Activated CD8-positive, alpha-beta memory T cell treated with anti-CD3 and anti-CD28 coated beads, Interleukin-2, amount 50 U/mL, for 24 hours (primary cell): Measurements from ENCODE around the gene DMD.

Source experiments
- DNase-seq: peaks from one replicate; pipeline ENCODE4 v3.0.0-alpha.2; 2020; ENCODE audit errors: extremely low read depth

Gene DMD

DNA sequence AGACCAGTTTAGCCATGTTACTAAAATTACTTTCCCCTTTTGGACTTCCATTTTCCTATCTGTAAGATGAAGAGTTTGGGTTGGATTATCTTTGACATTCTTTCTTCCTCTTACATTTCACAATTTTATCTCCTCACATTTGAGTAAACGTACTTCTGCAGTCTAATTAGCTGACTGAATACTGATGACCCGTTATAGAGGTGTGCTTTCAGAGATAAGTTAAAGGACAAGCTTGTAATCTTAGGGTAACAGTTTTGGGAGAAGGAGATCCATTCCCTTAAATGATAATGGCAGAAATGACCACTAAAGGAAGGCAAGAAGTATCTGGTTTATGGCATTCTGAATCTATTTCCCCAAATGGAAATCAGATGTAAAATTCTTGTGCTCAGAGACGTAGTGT, 1916.9 kb downstream of the DMD start:
- DNase-seq: no peak

DNA sequence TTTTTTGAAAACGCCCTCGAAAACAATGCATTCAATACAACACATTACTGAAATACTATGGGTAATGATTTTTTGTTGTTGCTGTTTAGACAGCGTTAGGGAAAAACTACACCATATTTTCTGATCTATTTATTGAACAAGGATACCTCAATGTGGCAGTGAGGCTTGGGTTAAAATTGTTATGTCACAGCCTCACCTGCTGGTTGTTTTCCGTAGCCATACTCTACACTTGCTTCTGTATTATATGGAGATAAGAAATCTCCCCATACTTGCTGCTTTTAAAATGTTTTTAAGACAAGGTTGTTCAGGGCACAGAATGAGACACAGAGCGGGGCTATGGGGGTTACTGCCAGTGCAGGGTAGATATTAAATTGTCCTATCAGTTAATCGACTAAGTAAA, 1917.9 kb downstream of the DMD start:
- no peak for DNase-seq

DNA sequence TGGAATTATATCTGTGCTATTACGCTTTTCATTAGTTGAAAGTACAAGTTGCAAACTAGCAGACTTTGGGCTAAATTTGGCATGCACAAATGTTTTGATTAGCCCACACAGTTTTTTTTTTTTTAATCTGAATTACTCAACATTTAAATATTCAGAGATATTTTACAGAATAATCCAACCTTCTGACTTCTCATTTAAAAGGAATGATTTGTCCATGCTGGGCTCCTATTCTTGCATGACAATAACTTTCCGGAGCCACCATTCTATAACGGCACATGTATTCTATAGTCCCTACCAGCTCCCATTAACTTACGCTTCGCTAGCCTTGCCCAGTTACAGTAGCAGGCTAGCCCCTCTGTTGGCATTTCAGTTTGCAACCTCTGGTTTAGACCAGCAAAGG, 1920.2 kb downstream of the DMD start:
- DNase-seq: no peak

DNA sequence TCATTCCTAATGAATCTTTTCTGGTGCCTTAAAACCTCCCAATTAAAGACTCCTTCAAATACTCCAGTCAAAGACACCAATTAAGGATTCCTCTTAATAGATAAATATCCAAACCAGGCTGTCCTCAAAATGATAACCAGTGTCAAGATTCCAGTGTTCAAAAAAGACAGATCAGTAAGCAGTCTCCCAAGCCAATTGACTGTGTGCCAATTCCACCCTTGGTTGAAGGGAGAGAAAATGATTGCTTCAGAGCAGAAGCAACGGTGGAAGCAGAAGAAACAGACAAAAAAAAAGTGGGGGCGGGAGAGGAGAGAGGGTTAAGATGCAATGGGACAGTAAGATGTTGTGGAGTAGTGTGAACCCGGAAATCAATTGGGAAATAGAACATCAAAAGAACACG, 1923.5 kb downstream of the DMD start:
- no peak for DNase-seq

DNA sequence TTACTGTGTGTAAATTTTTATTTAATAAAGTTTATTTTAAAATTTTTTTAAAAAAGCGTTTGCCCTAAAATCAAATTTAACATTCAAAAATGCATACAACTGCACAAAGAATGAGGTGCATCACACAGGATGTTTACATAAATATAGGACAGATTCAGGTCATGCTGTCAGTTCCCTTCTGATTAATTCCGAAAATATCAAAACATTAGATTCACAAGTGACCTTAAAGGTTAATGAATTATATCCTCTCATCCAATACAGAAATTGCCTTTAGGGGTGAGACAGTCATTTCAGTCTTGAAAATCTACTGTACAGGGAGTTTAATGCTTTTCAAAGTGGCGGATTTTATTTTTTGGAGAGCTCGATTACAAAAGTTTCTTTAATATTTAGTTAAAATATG, 1930.8 kb downstream of the DMD start:
- no peak for DNase-seq

DNA sequence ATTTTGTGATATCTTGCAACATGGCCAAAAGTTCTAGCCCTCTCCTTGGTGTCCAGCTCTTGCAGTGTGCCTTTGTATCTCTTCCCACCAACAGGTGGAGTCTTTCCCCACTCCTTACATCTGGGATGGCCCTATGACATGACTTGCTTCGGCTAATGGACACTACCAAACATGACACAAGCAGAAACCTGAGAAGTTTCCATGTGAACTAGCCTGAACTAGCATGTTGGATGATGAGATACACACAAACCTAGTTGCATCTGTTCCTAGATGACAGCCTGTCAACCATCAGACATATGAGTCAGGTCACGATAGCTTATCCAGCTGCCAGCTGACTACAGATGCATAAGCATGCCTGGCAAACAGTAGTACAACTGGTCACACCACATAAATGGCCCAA, 1932.0 kb downstream of the DMD start:
- DNase-seq: no peak

DNA sequence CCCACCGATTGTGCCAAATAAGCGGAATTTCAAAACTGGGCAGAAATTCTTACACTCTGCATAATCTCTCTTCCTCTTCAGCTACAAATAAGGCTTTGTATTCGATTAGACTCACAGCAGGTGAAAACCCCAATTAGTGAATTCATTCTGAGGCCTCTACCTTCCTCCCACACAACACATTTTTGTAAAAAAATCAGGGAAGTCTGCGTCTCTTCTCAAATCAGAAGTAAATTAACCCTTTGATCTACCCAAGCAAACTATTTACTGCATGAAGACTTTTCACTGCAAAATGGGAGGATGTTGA, 1938.9 kb downstream of the DMD start:
- DNase-seq: no peak

DNA sequence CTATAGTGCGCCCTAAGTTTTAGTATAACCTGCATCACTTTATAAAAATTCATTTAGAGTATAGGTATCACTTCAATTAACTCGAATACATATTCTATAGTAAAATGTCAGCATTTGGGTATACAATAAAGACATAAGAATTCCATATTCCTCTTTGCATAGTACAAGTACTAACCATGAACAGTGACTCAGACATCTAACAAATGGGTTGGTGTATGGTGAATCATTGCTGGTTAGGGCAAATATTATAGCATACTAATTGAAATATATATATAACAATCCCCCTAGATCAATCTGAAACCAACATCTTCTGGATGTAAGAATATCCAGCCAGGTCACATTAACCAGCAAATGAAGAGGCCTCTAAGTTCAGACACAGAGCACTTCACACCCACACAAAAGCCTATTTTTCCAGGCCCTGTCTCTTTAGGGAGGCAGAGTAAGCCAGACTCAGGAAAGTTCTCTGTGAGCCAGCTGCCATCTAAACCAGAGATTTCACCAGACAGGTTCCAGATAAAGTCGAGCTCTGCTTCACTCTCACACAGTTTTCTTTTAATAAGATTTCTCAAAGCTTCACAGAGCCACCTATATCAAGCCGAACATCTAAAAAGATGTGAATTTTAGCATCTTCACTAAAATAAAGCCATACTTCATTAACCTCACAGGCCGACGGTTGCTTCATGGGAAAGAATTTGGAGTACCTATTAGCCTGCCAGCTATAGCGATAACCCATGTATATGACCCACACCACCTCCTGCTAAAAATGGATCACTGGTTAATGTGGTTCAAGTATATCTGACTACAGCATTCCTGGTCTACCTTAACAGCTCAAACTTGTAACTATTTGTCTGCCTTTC, 1939.5 kb downstream of the DMD start:
- no peak for DNase-seq

DNA sequence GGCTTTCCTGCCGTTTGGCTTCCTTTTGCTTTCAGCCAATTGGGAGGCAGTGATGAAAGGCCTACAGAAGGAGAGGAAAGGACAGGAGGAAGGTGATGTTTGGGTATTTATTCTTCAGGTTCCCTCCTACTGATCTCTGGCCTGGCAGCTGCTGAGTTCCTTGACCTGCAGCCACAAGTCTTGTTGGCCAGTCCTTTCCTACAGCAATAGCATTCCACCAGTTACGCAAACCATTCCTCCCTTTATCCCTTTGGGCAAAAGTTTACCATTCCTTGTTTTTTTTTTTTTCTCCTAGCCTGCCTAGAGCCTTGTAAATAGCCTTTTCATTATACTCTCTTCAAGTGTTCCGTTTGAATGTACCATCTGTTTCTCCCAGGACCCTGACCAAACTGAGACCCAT, 1941.4 kb downstream of the DMD start:
- no peak for DNase-seq

DNA sequence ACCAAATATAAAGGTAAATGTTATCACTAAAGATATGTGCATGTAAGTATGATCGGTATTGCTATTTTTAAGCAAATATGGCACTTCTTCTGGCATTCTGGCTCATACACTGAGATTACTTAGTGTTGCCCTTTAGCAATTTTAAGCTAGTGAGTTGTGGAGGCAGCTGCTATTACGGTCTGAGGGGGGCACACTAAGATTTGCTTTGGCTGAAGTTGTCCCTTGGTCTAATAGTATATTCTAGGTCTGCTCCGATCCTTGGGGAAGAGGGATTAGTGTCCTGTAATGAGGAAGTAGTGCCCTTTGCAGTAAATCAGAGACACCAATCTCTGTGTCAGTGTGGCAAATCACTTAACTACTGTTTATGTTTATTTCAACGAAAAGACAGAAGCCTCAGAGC, 1943.0 kb downstream of the DMD start:
- no peak for DNase-seq

DNA sequence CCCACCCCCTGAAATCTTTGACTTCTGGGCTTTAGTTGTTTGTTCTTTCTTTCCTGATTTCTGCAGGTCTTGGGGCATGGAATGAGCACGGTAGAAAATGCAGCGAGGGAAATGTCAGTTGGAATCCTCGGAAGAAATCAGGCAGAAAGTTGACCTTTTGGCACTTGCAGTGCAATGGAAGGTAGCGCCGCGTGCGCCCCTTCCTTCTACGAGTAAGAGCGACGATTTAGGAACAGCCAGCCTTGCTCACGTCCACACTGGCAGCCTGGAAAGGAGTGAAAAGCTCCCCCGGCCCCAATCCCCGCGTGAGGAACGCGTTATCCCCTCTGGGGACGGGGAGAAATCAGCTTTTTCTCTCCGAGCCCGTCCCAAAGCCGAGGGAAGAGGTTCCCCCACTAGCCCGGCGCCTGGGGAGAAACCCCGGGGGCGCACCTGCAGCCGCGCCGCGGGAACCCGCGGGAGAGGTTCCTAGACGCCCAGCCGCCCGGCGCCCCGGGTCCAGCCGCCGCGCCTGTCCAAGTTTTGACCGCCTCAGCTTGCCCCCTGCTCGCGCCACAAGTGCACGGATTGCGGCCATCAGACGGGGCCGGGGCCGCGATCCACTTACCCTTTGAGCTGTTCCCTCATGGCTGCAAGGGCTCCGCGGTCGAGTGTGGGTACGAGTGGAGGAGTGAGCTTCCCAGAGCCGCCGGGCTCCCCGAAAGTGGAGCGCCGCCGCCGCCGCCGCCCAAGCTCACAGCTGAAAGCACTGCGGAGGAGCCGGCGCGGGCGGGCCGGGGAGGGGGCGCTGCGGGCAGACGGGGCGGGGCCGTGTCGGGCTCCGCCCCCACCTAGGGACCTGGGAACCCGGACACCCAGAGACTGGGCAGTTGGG, 1944.9 kb downstream of the DMD start:
- DNase-seq: no peak

DNA sequence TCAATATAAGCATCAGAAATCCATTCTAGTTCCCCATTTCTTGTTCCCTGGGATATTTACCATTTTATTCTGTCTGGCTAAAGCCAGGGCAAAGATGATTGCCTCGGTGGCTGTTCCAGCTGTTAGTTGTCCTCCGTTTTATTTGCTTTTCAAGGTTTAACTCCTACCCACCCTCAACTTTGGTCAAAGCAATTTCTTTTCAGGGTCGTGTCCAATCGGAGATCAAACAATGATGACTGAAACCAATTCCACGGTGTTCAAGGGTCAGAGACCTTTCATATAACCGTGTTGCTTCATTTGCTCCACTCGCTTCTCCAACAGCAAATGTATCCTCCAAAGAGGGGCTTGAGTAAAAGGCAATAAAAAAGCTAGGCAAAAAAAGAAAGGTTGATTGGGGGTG, 1946.0 kb downstream of the DMD start:
- DNase-seq: no peak

DNA sequence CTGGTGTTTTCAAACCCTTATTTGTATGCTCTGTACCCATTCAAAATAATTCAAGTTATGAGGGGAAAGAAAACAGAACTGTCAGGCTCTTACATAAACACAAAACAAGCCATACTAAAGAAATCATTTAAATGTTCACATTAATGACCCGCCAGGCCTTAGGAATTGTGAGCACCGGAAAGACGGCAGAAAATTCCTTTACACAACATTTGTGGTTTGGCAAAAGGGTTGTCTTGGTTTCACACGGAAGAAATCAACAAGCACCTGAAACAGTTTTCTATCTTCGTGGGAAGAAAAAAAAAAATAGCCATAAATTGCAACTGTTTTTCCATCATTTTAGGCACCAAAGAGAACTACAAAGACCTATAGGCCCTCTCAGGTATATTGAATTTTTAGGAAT, 1951.0 kb downstream of the DMD start:
- DNase-seq: no peak

DNA sequence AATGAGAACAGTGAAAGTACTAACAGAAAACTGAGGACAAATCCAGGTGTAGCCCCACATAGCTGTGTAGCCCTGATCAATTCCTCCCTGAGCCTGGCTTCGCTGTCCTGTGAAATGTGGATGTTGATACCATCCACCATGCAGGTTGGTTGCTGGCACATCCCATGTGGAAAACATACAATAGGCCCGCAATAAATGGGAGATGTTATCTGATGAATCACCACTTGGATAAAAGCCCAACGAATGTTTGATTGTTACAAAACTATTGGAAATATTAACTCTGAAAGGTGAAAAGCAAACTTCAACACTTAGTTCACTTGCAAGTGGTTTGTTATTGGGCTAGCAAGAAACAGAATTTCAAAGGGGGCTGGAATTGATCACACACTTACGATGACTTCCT, 1953.2 kb downstream of the DMD start:
- no peak for DNase-seq

DNA sequence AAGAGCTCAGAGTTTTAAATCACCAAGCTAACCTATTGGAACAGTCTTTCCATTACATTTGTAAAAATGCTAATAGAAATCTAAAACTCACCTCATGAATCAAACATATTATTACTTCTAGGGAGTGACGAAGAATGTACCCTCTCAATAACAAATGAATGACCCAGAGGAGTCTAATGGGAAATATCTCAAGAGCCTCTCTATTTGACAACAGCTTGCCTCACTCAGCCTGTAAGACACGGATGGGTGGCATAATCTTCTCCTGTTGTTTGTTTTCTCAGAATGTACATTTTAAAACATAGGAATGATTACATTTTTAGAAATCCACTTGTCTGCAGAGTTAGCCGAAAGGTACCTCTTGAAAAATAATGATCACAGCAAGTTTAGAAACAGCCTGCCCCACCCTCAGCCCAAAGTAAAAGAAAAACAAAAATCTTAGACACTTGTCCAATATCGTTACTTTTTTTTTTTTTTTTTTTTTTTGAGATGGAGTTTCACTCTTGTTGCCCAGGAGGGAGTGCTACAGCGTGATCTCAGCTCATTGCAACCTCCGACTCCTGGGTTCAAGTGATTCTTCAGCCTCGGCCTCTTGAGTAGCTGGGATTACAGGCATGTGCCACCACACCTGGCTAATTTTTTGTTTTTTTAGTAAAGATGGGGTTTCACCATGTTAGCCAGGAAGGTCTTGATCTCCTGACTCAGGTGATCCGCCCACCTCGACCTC, 1955.9 kb downstream of the DMD start:
- no peak for DNase-seq

DNA sequence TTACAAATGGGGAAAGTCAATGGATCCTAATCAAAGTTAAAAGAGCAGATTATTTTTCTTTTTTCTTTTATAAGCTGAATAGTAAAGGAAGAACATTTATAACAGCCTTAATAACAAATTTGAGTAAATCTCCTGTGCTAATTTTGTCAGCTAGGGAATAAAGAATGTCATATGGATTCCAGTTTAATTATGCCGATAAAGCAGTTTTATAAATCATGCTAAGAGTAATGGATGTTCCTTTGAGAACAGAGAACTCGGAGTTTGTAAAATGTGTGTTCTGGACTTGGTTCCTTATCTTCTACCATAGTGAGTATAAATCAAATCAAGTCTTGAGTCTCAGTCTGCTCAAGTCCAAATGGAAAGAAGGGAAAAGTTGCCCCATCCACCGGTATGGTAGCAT, 1959.2 kb downstream of the DMD start:
- DNase-seq: no peak

DNA sequence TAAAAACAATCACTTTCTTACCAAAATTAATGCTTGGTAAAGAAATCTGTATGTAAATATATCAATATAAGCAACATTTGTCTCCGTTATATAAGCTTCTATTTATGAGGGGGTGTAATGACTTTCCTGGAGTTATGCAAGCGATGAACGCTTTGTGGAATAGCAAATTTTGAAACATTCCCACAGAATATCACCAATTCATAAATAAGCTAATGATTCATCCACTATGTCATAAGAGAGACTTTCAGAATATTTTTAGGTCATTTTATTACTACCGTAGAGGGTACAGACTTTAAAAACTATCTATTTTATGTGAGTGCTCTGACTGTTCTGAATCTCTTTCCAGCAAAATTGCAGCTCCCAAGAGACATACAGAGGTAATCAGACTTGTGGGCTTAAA, 1960.0 kb downstream of the DMD start:
- DNase-seq: no peak

DNA sequence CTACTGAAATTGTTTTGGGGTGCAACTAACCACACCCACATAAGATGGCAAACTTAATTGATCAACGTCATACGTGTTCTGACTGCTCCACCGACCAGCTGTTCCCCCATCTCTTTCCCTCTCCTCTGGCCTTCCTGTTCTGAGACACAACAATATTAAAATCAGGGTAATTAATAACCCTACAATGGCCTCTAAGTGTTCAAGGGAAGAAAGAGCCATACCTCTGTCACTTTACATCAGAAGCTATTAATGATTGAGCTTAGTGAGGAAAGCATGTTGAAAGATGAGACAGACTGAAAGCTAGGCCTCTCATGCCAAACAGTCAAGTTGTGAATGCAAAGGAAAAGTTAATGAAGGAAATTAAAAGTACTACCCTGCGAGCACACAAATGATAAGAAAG, 1965.6 kb downstream of the DMD start:
- DNase-seq: no peak

DNA sequence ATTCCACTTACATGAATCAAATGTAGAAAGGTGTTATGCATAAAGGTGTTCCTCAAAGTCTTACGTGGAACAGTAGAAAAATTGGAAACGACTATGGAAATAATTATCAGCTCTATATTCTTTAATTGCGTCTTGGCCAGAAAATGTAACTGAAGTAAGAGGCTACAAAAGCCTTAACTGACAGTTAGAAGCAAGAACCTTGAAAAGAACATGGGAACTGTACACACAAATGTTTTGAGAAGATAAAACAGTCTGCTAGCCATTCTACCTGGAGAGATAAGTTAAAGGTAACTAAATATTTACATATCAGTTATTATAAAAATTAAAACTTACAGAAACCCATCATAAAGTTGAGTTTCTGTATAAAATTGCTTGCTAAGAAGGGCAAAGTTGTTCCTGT, 1967.5 kb downstream of the DMD start:
- no peak for DNase-seq

DNA sequence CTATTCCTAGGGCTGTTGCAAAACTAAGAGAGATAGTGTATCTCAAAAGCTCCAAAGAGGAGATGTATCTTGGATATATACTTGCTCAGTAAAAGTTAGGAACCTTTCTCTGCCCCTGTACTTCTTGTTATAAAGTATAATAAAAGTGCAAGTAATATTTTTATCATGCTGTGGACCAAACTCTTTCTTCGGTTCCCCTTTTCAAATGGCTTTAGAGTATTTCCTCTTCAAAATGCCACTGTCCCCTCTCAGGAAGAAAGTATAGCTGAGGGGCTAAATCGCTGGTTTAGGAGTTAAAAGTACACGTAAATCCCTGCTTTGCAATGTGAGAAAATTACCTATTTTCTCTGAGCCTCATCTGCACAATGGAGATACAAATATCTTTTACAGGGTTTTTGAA, 1970.4 kb downstream of the DMD start:
- DNase-seq: no peak

DNA sequence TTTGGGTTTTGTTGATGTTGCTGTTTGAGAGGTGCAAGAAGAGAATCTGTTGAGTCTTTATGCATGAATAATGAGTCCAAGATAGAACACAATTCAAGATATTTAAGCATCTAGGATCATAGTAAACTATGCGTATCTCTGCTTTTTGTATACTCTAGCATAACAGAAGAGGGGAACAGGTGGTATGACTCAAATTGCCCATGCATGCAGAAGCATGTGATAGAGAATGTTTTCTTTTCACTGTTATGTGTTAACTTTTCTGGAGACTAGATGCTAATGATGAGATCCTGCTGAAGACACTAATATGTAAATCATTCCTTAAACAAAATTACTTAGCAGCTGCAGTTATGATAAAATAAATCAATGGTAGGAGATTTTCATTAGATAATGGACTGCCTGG, 1974.2 kb downstream of the DMD start:
- no peak for DNase-seq

DNA sequence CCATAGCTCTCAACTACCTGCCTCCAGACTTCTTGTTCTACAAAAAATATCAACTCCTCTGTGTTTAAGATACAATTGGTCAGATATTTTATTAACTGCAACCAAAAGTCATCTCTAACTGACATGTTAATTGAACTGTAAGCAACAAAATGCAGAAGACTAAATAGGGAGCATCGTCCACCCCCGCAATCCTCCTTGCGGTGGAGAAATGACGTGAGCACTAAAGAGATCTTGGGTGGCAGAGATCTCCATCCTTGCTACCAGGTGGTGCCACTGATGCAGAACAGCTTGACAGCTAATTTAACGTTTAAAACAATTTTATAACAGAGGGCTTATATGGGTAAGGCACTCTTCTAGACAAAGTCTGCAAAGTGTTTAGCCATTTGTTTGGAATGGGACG, 1975.1 kb downstream of the DMD start:
- DNase-seq: no peak
